Melanocyte of skin (primary cell): ENCODE data around the gene SCYGR6. TPM values are rescaled to one million over a fixed set of nuclear protein-coding genes. Genes with fewer than 3 reads are reported as not detected.

Source experiments
- small RNA-seq, 2 donors: library from RNA; depleted of rRNA; stranded (forward); fragments of <200 nt; gene quantifications; one replicate each; pipeline ENCODE3, GENCODE V24; 2012
- total RNA-seq, 2 donors: library from RNA; depleted of rRNA; stranded (reverse); fragments of >200 nt; gene quantifications; 2 replicates each; pipeline ENCODE4 v1.2.3, GENCODE V29; 2012

Gene SCYGR6, protein sequence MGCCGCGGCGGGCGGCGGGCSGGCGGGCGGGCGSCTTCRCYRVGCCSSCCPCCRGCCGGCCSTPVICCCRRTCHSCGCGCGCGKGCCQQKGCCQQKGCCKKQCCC
- total RNA-seq = not detected

DNA sequence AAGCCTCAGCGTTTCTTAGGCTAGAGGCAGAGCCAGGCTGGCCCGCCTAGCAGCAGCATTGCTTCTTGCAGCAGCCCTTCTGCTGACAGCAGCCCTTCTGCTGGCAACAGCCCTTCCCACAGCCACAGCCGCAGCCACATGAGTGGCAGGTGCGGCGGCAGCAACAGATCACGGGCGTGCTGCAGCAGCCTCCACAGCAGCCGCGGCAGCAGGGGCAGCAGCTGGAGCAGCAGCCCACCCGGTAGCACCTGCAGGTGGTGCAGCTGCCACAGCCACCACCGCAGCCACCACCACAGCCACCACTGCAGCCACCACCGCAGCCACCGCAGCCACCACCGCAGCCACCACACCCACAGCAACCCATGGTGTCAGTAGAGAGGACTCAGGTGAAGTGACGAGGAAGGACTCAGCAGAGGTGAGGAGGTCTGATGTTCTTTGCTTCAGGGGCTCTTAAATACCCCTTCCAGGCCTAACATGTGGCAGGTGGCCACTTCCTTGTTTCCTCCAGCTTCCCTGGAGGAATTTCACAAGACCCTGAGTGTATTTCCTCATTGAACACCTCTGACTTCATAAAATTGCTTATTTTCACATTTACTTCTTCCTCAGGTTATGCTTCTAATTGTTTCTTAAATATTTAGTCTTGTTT is at the start of gene SCYGR6:
SCYGR6 (minus strand) TSS at position 364 of the 646 bp plus-strand sequence; CDS start at position 364, 0 bp downstream.

DNA sequence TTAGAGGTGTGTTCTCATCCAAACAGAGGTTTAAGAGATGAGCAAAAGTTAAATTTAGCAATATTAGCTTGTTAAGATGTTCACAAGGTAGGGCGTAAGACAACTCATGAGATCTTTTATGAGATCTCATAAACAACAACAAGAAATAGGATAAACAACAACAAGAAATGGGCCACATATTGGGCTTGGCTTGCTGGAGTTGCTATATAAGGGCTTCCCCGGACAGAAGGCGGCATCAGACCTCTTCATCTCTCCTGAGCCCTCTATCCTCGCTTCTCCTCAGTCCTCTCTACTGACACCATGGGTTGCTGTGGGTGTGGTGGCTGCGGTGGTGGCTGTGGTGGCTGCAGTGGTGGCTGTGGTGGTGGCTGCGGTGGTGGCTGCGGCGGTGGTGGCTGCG is 21.0 kb upstream of the SCYGR6 start, which contains the start of gene SCYGR8:
SCYGR8 (plus strand) TSS at position 301 of the 400 bp plus-strand sequence; CDS start at position 301, 0 bp downstream.

DNA sequence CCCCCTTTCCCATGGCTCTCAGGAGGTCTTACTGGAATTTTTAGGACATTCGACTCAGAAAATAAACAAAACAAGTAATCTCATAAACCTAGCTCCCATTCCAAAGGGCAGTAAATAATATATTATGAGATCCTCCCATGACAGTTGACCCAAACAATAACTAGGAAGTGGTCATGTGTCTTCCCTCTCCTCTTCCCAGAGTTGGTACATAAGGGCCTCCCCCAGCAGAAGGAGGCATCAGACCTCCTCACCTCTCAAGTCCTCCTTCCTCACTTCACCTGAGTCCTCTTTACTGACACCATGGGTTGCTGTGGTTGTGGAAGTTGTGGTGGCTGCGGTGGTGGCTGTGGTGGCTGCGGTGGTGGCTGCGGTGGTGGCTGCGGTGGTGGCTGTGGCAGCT is 3.5 kb upstream of the SCYGR6 start, which contains the start of gene SCYGR7:
SCYGR7 (plus strand) TSS at position 301 of the 400 bp plus-strand sequence; CDS start at position 301, 0 bp downstream.

DNA sequence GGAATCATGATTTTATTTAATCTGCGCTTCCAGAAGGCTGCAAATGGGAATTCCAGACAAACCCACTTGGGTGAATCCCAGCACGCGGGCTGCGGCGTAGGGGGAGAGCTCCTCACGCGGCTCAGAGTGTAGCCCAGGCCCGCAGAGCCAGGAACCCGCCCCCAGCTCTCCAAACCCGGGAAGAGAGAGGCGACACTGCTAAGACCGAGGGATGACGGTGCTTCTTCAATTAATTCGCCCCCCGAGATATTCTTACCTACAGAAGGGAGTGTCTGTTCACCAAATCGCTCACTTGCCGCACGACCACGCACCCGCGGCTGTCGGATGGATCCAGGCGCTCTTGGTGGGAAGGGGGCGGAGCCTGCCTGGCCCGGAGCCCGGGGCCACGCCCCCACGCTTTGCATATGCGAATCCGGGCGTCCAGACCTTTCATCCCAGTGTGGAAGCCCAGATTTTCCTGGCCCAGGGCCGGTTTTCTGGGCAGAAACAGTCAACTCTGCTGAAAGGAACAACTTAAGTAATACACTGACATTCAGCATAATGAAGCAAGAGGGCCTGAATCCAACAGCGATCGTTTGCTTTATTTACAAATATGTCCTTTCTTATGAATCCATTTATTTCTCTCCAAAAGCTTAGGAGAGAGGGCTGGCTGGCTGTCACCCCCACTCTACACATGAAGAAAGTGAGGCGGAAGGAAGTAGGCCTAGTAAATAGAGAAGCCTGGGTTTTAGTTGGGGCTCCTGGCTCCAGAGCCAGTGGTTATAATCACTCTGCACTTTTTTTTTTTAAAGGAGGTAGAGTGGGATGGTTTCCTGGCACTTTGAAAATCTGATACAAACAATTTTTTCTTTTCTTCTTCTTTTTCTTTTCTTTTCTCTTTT is 6.6 kb downstream of the SCYGR6 start, which contains the start of gene SLC19A3:
SLC19A3 (minus strand) TSS at position 342 of the 881 bp plus-strand sequence. CDS start 15,710 bp downstream, outside the sequence.

Small RNAs within 50 kb of the gene (small RNA-seq; reads per million reads assigned to genes)
- 0 to 0.12 reads per million in 2 donors for gene RNA5SP121

Other genes starting within 250 kb of the SCYGR6 start
- gene SCYGR2, start 125.9 kb downstream of the SCYGR6 start, total RNA-seq = not detected
- not detected for gene SCYGR3, start 109.9 kb downstream of the SCYGR6 start, total RNA-seq
- gene SCYGR4, start 107.3 kb downstream of the SCYGR6 start, total RNA-seq = under 1 TPM in 1 of 2 donors, not detected in 1; under 0.01 TPM
- not detected for gene SCYGR5, start 58.0 kb downstream of the SCYGR6 start, total RNA-seq
- 1 to 10 TPM; 4.1 to 6.7 TPM for gene SLC19A3, start 6.7 kb downstream of the SCYGR6 start, total RNA-seq
- not detected for gene SCYGR7, start 3.6 kb upstream of the SCYGR6 start, total RNA-seq
- gene SCYGR8, start 21.1 kb upstream of the SCYGR6 start, total RNA-seq = not detected
- gene CCL20, start 89.1 kb upstream of the SCYGR6 start, total RNA-seq = 1 to 10 TPM in 1 of 2 donors, under 1 TPM in 1; 0.33 to 1.0 TPM
- gene DAW1, start 146.9 kb upstream of the SCYGR6 start, total RNA-seq = under 1 TPM; under 0.01 to 0.33 TPM